Neural cell (in vitro differentiated cells): ENCODE measurements around the gene PVALEF. TPM values are rescaled to one million over a fixed set of nuclear protein-coding genes. Genes with fewer than 3 reads are reported as not detected.
A peak's percentile ranks its signal among the peaks of the same experiment; 100 is the strongest.

Source experiments
- H2AFZ ChIP-seq: fragments of 200-600, 300-800 bp; sonication (generic), shearing (Covaris generic); 2 replicates; pipeline ENCODE4 v1.6.0; 2014; ENCODE audit warnings: low read depth, mild to moderate bottlenecking, antibody characterized with exemption, low read length, moderate library complexity
- H3F3A ChIP-seq: fragments of 200-600 bp; shearing (Covaris generic); 2 replicates; pipeline ENCODE4 v1.6.1; 2016; ENCODE audit warnings: mild to moderate bottlenecking, moderate library complexity, mixed read lengths, antibody characterized with exemption, low read length; ENCODE audit not compliant: insufficient read depth, poor library complexity, severe bottlenecking
- H3K27ac ChIP-seq: fragments of 200-600, 300-800 bp; sonication (generic), shearing (Covaris generic); 2 replicates; pipeline ENCODE4 v1.5.1; 2014; ENCODE audit warnings: mild to moderate bottlenecking, low read length, moderate library complexity
- H3K27me3 ChIP-seq: fragments of 300-800, 200-600 bp; sonication (generic), shearing (Covaris generic); 2 replicates; pipeline ENCODE4 v1.6.0; 2014; ENCODE audit warnings: mild to moderate bottlenecking, low read depth, low read length, moderate library complexity; ENCODE audit not compliant: insufficient read depth
- H3K36me3 ChIP-seq: fragments of 300-800, 200-600 bp; sonication (generic), shearing (Covaris generic); 2 replicates; pipeline ENCODE4 v1.5.1; 2014; ENCODE audit warnings: mild to moderate bottlenecking, antibody characterized with exemption, low read length, moderate library complexity; ENCODE audit not compliant: insufficient read depth
- H3K4me2 ChIP-seq: fragments of 300-800, 200-600 bp; sonication (generic), shearing (Covaris generic); 2 replicates; pipeline ENCODE4 v1.6.0; 2014; ENCODE audit warnings: mild to moderate bottlenecking, low read length
- H3K4me3 ChIP-seq: fragments of 300-800, 200-600 bp; sonication (generic), shearing (Covaris generic); 2 replicates; pipeline ENCODE4 v1.5.1; 2014; ENCODE audit warnings: mild to moderate bottlenecking, low read length, moderate library complexity
- H3K79me2 ChIP-seq: fragments of 200-600 bp; shearing (Covaris generic); replicated peaks from 2 replicates; pipeline ENCODE4 v1.6.0; 2014; ENCODE audit warnings: mild to moderate bottlenecking, low read length, moderate library complexity; ENCODE audit not compliant: insufficient read depth
- H3K9ac ChIP-seq: fragments of 300-800, 200-600 bp; sonication (generic), shearing (Covaris generic); 2 replicates; pipeline ENCODE4 v1.6.1; 2016; ENCODE audit warnings: mild to moderate bottlenecking, low read length, mixed read lengths
- H3K9me2 ChIP-seq: fragments of 200-600 bp; shearing (Covaris generic); 2 replicates; pipeline ENCODE4 v1.6.1; 2016; ENCODE audit warnings: mild to moderate bottlenecking, low read length, mixed read lengths; ENCODE audit not compliant: insufficient read depth
- H3K9me3 ChIP-seq: fragments of 200-600, 300-800 bp; sonication (generic), shearing (Covaris generic); 2 replicates; pipeline ENCODE4 v1.6.1; 2016; ENCODE audit warnings: mild to moderate bottlenecking, mixed run types, low read length, moderate library complexity, mixed read lengths
- H4K20me1 ChIP-seq: fragments of 200-600 bp; shearing (Covaris generic); 2 replicates; pipeline ENCODE4 v1.6.1; 2016; ENCODE audit warnings: mild to moderate bottlenecking, mixed run types; ENCODE audit not compliant: insufficient read depth
- EP300 ChIP-seq: fragments of 450-650 bp; conservative IDR thresholded peaks from 2 replicates; pipeline ENCODE4 v1.6.1; 2014; ENCODE audit warnings: antibody characterized with exemption, mild to moderate bottlenecking, moderate library complexity; ENCODE audit not compliant: poor library complexity, severe bottlenecking
- EZH2 ChIP-seq: fragments of 200-600, 300-800 bp; shearing (Covaris generic), sonication (generic); IDR thresholded peaks from 2 replicates; pipeline ENCODE4 v1.6.1; 2014; ENCODE audit warnings: antibody characterized with exemption, low read length, borderline replicate concordance, mild to moderate bottlenecking; ENCODE audit not compliant: insufficient read depth, poor library complexity, severe bottlenecking
- MXI1 ChIP-seq: fragments of 450-650 bp; conservative IDR thresholded peaks from 2 replicates; pipeline ENCODE4 v1.6.1; 2014; ENCODE audit warnings: antibody characterized with exemption, mild to moderate bottlenecking; ENCODE audit not compliant: poor library complexity, severe bottlenecking
- POLR2AphosphoS5 ChIP-seq: IDR thresholded peaks from 2 replicates; pipeline ENCODE4 v1.6.1; 2012
- RAD21 ChIP-seq: fragments of 450-650 bp; conservative IDR thresholded peaks from 2 replicates; pipeline ENCODE4 v1.6.1; 2014; ENCODE audit warnings: antibody characterized with exemption, mild to moderate bottlenecking, moderate library complexity
- SMC3 ChIP-seq: fragments of 450-650 bp; conservative IDR thresholded peaks from 2 replicates; pipeline ENCODE4 v1.6.1; 2014; ENCODE audit warnings: antibody characterized with exemption, mild to moderate bottlenecking, moderate library complexity; ENCODE audit not compliant: poor library complexity
- TAF1 ChIP-seq: IDR thresholded peaks from 2 replicates; pipeline ENCODE4 v1.6.1; 2012; ENCODE audit warnings: low read depth
- polyA plus RNA-seq: library from polyadenylated mRNA; depleted of rRNA; stranded (reverse); fragments of >200 nt; gene quantifications from 2 replicates; pipeline ENCODE4 v1.2.3, GENCODE V29; 2014
- TF ChIP-seq, protein P1 (sequence below): fragments of 450-650 bp; IDR thresholded peaks from 2 replicates; pipeline ENCODE4 v1.5.1; 2014; ENCODE audit warnings: antibody characterized with exemption, mild to moderate bottlenecking, moderate library complexity; ENCODE audit not compliant: poor library complexity, severe bottlenecking
- TF ChIP-seq, protein P2 (sequence below): IDR thresholded peaks from 2 replicates; pipeline ENCODE4 v1.6.1; 2012; ENCODE audit warnings: borderline replicate concordance

The PVALEF gene
- polyA plus RNA-seq, 1 donor from 2014 or later: not detected

DNA sequence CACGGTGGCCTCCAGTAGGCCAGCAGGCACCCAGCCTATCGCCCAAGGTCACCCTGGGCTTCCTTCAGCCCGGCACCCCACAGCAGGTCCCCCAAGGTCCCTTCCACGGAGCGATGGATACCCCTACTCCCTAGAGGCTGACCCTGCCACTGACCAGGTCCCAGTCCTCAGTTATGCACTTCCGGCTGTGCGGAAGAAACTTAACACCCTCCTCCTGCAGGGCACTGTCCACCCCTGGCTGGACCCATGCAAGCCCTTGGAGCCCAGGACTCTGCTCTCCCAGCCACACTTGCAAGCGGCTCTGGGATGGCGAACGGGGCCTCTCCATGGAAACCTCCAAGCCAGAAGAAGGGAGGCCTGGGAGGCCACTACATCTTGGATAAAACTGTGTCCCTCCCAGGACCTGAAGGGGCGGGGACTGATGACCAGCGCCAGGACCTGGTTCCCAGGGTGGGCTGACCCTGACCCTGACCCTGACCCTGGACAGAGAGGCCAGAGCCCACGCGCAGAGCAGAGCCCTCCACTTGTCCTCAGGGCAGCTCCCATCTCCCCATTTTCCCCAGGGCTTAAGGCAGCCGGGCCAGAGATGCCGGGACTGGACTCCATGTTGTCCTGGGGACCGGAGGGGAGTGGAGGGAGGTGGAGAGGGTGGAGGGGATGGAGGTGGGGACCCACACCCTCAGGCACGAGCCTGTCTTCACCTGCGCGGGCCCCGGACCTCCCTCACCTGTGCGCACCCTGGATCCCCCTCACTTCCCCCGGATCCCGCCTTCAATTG is 56.7 kb downstream of the PVALEF start:
- Histone ChIP-seq H3K36me3 (no peaks in the 10 kb centered on the region), H3K79me2 (peaks cover 14% of the 10 kb centered on the region), H2AFZ (no peak overlapping the region), H3K4me2 (peak overlapping the region; percentile 84), H3K9me2 (no peaks in the 10 kb centered on the region), H3K27me3 (no peaks in the 10 kb centered on the region), H3K9me3 (no peaks in the 10 kb centered on the region), H3F3A (no peaks in the 10 kb centered on the region), H3K4me3 (peak overlapping the region; percentile 92), H3K27ac (no peak overlapping the region), H3K9ac (peak overlapping the region; percentile 71), H4K20me1 (no peaks in the 10 kb centered on the region)
- TF ChIP-seq POLR2AphosphoS5 (no peak), MXI1 (no peak), EP300 (no peak), RAD21 (no peak), TAF1 (no peak), SMC3 (no peak), EZH2 (no peak)
- TF ChIP-seq, protein P1, sequence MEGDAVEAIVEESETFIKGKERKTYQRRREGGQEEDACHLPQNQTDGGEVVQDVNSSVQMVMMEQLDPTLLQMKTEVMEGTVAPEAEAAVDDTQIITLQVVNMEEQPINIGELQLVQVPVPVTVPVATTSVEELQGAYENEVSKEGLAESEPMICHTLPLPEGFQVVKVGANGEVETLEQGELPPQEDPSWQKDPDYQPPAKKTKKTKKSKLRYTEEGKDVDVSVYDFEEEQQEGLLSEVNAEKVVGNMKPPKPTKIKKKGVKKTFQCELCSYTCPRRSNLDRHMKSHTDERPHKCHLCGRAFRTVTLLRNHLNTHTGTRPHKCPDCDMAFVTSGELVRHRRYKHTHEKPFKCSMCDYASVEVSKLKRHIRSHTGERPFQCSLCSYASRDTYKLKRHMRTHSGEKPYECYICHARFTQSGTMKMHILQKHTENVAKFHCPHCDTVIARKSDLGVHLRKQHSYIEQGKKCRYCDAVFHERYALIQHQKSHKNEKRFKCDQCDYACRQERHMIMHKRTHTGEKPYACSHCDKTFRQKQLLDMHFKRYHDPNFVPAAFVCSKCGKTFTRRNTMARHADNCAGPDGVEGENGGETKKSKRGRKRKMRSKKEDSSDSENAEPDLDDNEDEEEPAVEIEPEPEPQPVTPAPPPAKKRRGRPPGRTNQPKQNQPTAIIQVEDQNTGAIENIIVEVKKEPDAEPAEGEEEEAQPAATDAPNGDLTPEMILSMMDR: no peak
- TF ChIP-seq, protein P2, sequence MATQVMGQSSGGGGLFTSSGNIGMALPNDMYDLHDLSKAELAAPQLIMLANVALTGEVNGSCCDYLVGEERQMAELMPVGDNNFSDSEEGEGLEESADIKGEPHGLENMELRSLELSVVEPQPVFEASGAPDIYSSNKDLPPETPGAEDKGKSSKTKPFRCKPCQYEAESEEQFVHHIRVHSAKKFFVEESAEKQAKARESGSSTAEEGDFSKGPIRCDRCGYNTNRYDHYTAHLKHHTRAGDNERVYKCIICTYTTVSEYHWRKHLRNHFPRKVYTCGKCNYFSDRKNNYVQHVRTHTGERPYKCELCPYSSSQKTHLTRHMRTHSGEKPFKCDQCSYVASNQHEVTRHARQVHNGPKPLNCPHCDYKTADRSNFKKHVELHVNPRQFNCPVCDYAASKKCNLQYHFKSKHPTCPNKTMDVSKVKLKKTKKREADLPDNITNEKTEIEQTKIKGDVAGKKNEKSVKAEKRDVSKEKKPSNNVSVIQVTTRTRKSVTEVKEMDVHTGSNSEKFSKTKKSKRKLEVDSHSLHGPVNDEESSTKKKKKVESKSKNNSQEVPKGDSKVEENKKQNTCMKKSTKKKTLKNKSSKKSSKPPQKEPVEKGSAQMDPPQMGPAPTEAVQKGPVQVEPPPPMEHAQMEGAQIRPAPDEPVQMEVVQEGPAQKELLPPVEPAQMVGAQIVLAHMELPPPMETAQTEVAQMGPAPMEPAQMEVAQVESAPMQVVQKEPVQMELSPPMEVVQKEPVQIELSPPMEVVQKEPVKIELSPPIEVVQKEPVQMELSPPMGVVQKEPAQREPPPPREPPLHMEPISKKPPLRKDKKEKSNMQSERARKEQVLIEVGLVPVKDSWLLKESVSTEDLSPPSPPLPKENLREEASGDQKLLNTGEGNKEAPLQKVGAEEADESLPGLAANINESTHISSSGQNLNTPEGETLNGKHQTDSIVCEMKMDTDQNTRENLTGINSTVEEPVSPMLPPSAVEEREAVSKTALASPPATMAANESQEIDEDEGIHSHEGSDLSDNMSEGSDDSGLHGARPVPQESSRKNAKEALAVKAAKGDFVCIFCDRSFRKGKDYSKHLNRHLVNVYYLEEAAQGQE: no peak

DNA sequence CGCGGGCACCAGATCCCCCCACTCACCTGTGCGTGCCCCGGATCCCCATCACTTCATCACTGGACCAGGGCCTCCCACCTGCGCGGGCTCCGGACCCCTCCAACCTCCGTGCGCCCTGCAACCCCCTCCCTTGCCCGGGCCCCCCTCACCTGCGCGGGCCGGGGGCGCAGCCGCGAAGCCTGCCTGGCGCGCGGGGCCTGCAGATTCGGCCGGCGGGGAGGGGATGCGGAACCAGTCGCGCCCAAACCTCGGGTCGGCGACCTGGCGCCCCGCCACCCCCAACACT is 57.3 kb downstream of the PVALEF start:
- Histone ChIP-seq H3K9me2 (no peaks in the 10 kb centered on the region), H3K27ac (no peak overlapping the region), H3K9me3 (no peaks in the 10 kb centered on the region), H3K27me3 (no peaks in the 10 kb centered on the region), H3K36me3 (no peaks in the 10 kb centered on the region), H3K9ac (peak overlapping the region; percentile 71), H2AFZ (no peak overlapping the region), H3K4me3 (peak overlapping the region; percentile 92), H4K20me1 (no peaks in the 10 kb centered on the region), H3F3A (no peaks in the 10 kb centered on the region), H3K4me2 (peak overlapping the region; percentile 84), H3K79me2 (peaks cover 14% of the 10 kb centered on the region)
- no peak for TF ChIP-seq MXI1
- TF ChIP-seq SMC3: peak; percentile 32
- TF ChIP-seq POLR2AphosphoS5: no peak
- TF ChIP-seq, protein P2: no peak
- no peak for TF ChIP-seq EP300
- TF ChIP-seq, protein P1: peak; percentile 15
- TF ChIP-seq EZH2: no peak
